ENCODE results near the gene KRT83.

The KRT83 gene

DNA sequence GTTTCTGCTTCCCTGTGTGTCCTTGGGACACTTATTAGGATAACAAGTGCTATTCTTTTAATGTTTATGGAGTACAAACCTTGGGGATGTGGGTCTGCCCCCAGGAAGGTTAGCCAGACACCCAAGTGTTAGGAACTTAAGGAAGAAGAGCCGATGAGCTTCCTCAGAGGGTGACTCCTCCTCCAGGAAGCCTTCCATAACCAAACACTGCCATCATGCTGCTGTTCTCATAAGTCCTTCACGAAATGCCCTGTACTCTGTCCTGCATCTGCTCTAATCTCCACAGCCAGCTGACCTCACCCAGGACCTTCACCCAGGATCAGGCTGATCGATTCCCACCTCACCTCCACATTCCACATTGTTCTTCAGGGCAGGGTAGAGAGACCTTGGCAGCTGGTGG, 47.3 kb upstream of the KRT83 start:
- Histone ChIP-seq H3K9me3 (ENCODE audit: insufficient read depth, low read depth, low read length) (no peaks in the 10 kb centered on the region), H4K20me1 (ENCODE audit: insufficient read depth, low read length, poor library complexity, severe bottlenecking) (no peaks in the 10 kb centered on the region), H2AFZ (ENCODE audit: low read length) (no peak overlapping the region), H3F3A (ENCODE audit: low read depth) (no peaks in the 10 kb centered on the region), H3K9ac (ENCODE audit: low read depth, low read length, poor library complexity, severe bottlenecking) (no peak overlapping the region), H3K4me3 (ENCODE audit: low read length, poor library complexity, severe bottlenecking) (no peak overlapping the region), H3K36me3 (ENCODE audit: insufficient read depth, low read length) (no peaks in the 10 kb centered on the region), H3K9me2 (replicated peaks; ENCODE audit: low read depth, low read length) (no peaks in the 10 kb centered on the region), H3K4me2 (ENCODE audit: low read depth, low read length, poor library complexity, severe bottlenecking) (no peak overlapping the region), H3K4me1 (ENCODE audit: insufficient read depth, low read length, poor library complexity, severe bottlenecking) (no peaks in the 10 kb centered on the region), H3K79me2 (ENCODE audit: insufficient read depth, low read length) (no peaks in the 10 kb centered on the region), H3K27me3 (ENCODE audit: insufficient read depth, low read length, poor library complexity, severe bottlenecking) (no peaks in the 10 kb centered on the region)
- TF ChIP-seq, protein P1, sequence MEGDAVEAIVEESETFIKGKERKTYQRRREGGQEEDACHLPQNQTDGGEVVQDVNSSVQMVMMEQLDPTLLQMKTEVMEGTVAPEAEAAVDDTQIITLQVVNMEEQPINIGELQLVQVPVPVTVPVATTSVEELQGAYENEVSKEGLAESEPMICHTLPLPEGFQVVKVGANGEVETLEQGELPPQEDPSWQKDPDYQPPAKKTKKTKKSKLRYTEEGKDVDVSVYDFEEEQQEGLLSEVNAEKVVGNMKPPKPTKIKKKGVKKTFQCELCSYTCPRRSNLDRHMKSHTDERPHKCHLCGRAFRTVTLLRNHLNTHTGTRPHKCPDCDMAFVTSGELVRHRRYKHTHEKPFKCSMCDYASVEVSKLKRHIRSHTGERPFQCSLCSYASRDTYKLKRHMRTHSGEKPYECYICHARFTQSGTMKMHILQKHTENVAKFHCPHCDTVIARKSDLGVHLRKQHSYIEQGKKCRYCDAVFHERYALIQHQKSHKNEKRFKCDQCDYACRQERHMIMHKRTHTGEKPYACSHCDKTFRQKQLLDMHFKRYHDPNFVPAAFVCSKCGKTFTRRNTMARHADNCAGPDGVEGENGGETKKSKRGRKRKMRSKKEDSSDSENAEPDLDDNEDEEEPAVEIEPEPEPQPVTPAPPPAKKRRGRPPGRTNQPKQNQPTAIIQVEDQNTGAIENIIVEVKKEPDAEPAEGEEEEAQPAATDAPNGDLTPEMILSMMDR (conservative IDR thresholded peaks at IDR 0.05; ENCODE audit: low read length): no peak
- no peak for TF ChIP-seq EZH2phosphoT487 (IDR thresholded peaks at IDR 0.05; ENCODE audit: borderline replicate concordance)

DNA sequence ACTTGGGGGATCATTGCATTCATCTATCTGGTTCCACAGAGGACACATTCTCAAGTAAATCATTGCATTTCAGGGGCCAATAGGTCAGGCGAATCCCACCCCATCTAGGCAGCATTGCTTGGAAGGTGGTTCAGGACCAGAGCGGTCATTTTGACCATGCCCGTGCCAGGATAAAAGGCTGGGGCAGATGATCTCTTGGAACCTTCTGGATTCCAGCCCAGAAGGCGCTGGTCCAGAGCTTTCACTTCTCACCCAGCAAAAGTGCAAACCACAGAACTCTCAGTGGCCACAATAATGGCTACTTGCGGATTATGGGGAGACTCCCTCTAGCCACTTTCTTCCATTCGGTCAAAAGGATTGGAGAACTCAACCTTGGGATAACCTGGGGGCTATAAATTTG, 46.7 kb upstream of the KRT83 start:
- TF ChIP-seq EZH2phosphoT487 (IDR thresholded peaks at IDR 0.05; ENCODE audit: borderline replicate concordance): no peak
- TF ChIP-seq, protein P1 (conservative IDR thresholded peaks at IDR 0.05; ENCODE audit: low read length): no peak
- no peaks in the 10 kb centered on the region for H3K4me1 ChIP-seq (ENCODE audit: insufficient read depth, low read length, poor library complexity, severe bottlenecking)
- no peaks in the 10 kb centered on the region for H4K20me1 ChIP-seq (ENCODE audit: insufficient read depth, low read length, poor library complexity, severe bottlenecking)
- no peaks in the 10 kb centered on the region for H3K9me2 ChIP-seq (replicated peaks; ENCODE audit: low read depth, low read length)
- H3K9ac ChIP-seq (ENCODE audit: low read depth, low read length, poor library complexity, severe bottlenecking): no peak overlapping the region
- no peaks in the 10 kb centered on the region for H3K27me3 ChIP-seq (ENCODE audit: insufficient read depth, low read length, poor library complexity, severe bottlenecking)
- no peak overlapping the region for H3K4me3 ChIP-seq (ENCODE audit: low read length, poor library complexity, severe bottlenecking)
- H3F3A ChIP-seq (ENCODE audit: low read depth): no peaks in the 10 kb centered on the region
- no peaks in the 10 kb centered on the region for H3K79me2 ChIP-seq (ENCODE audit: insufficient read depth, low read length)
- H2AFZ ChIP-seq (ENCODE audit: low read length): no peak overlapping the region
- H3K36me3 ChIP-seq (ENCODE audit: insufficient read depth, low read length): no peaks in the 10 kb centered on the region
- H3K4me2 ChIP-seq (ENCODE audit: low read depth, low read length, poor library complexity, severe bottlenecking): no peak overlapping the region
- no peaks in the 10 kb centered on the region for H3K9me3 ChIP-seq (ENCODE audit: insufficient read depth, low read depth, low read length)

DNA sequence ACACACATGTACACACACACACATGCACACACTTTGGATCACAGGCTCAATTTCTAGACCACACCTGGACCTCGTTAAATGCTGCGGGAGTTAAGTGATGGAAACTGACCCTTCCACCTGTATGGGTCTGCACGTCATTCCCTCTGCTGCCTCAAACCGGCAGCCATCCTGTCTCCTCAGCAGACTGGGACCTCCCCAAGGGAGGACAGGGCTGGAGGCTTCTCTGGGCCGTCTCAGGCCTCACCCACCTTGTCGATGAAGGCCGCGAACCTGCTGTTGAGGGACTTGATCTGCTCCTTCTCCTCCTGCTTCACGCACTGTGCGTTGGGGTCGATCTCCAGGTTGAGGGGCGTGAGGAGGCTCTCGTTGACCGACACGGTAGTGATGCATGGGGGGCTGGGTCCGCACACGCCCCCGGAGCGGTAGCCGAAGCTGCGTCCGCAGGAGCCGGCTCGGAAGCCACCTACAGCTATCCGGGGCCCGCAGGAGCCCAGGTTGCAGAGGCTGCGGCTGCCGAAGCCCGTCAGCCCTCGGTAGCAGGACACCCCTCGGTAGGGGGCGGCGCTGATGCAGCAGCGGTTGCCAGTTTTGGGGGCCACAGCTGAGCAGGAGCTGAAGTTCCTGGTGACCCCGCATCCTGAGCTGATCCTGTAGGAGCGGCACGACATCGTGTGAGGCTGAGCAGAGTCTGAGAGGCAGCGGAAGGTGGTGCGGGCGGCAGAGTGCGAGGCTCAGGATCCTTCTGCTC, 45.7 kb upstream of the KRT83 start, which contains the start of gene KRT85:
KRT85 (minus strand) TSS at position 744 of the 748 bp plus-strand sequence; CDS start at position 668, 76 bp downstream.
- H4K20me1 ChIP-seq (ENCODE audit: insufficient read depth, low read length, poor library complexity, severe bottlenecking): no peaks in the 10 kb centered on the region
- no peak within 1 kb of the TSS for H3K9ac ChIP-seq (ENCODE audit: low read depth, low read length, poor library complexity, severe bottlenecking)
- H2AFZ ChIP-seq (ENCODE audit: low read length): no peak within 1 kb of the TSS
- no peaks in the 10 kb centered on the region for H3K79me2 ChIP-seq (ENCODE audit: insufficient read depth, low read length)
- H3K4me2 ChIP-seq (ENCODE audit: low read depth, low read length, poor library complexity, severe bottlenecking): no peak within 1 kb of the TSS
- H3K27me3 ChIP-seq (ENCODE audit: insufficient read depth, low read length, poor library complexity, severe bottlenecking): no peaks in the 10 kb centered on the region
- H3K36me3 ChIP-seq (ENCODE audit: insufficient read depth, low read length): no peaks in the 10 kb centered on the region
- peaks cover 2% of the 10 kb centered on the region for H3K4me1 ChIP-seq (ENCODE audit: insufficient read depth, low read length, poor library complexity, severe bottlenecking)
- no peaks in the 10 kb centered on the region for H3F3A ChIP-seq (ENCODE audit: low read depth)
- TF ChIP-seq, protein P1 (conservative IDR thresholded peaks at IDR 0.05; ENCODE audit: low read length): no peak
- TF ChIP-seq EZH2phosphoT487 (IDR thresholded peaks at IDR 0.05; ENCODE audit: borderline replicate concordance): no peak
- H3K4me3 ChIP-seq (ENCODE audit: low read length, poor library complexity, severe bottlenecking): no peak within 1 kb of the TSS
- H3K9me2 ChIP-seq (replicated peaks; ENCODE audit: low read depth, low read length): no peaks in the 10 kb centered on the region
- no peaks in the 10 kb centered on the region for H3K9me3 ChIP-seq (ENCODE audit: insufficient read depth, low read depth, low read length)

Data from Loucy (cell line).